ENCODE results near the gene DPH2.

DPH2 gene

DNA sequence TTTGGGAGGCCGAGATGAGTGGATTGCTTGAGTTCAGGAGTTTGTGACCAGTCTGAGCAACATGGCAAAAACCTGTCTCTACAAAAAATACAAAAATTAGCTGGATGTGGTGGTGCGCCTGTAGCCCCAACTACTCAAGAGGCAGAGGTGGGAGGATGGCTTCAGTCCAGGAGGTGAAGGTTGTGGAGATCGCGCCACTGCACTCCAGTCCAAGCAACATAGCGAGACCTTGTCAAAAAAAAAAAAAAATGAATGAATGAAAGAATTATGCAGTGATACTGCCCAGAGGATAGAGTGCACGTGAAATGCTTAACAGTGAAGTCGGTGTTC is 429 bp upstream of the DPH2 start:
- no peak for DNase-seq (ENCODE audit: low read depth in 2 of 2)

DNA sequence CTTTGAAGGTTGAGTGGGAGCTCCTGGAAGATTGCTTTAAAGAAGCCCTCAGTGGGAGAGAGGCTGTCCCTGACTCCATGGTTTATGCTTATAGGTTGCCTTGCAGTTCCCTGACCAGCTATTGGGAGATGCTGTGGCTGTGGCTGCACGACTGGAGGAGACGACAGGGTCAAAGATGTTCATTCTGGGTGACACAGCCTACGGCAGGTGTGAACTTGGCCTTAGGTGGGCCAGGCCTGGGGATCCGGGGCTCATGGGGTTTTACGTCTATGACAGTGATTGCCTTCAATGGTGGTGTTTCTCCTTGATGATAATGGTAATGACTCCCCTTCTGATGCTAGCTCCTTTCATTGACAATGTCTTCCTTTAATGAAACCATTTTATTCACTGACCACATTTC is 692 bp downstream of the DPH2 start:
- DNase-seq (ENCODE audit: low read depth in 2 of 2): no peak

DNA sequence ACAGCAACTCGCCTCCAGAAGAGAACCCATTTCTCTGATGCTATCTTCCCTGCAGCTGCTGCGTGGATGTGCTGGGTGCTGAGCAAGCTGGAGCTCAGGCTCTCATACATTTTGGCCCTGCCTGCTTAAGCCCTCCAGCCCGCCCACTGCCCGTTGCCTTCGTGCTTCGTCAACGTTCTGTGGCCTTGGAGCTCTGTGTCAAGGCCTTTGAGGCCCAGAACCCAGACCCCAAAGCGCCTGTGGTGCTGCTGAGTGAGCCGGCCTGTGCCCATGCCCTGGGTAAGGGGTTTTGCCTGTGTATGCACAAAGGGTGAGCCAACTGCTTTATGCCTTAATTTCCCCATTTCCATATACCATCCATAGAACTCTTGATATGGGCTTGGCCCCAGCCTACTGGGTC is 1.1 kb downstream of the DPH2 start:
- no peak for DNase-seq (ENCODE audit: low read depth in 2 of 2)

DNA sequence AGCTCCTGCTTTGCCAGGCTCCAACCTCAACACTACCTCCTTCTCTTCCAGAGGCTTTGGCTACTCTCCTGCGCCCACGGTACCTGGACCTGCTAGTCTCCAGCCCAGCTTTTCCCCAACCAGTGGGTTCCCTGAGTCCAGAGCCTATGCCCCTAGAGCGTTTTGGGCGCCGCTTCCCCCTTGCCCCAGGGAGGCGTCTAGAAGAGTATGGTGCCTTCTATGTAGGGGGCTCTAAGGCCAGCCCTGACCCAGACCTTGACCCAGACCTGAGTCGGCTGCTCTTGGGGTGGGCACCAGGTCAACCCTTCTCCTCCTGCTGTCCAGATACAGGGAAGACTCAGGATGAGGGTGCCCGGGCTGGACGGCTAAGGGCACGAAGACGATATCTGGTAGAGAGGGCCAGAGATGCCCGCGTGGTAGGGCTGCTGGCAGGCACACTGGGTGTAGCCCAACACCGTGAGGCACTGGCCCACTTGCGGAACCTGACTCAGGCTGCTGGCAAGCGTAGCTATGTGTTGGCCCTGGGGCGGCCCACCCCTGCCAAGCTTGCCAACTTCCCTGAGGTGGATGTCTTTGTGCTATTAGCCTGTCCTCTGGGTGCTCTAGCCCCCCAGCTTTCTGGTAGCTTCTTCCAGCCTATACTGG is 1.6 kb downstream of the DPH2 start:
- DNase-seq (ENCODE audit: low read depth in 2 of 2): no peak

DNA sequence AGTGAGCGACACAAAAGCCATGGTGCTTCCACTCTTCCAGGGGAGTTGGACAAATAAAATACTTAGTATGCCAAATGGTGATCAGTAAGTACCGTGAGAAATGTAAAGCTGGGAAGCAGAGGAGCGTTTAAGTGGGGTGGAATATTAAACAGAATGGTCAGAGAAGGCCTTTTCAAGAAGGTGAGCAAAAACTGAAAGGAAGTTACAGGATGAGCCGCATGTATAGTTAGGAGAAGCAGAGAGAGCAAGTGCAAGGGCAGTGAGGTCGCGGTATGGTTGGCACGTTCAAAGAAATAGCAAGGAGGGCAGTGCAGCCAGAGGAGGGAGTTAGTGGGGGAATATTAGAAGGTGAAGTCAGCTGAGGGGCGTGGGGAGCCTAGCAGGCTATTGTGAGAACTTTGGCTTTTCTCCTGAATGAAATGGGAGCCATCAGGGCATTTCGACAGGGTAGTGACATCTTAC is 4.2 kb downstream of the DPH2 start:
- no peak for DNase-seq (ENCODE audit: low read depth in 2 of 2)

DNA sequence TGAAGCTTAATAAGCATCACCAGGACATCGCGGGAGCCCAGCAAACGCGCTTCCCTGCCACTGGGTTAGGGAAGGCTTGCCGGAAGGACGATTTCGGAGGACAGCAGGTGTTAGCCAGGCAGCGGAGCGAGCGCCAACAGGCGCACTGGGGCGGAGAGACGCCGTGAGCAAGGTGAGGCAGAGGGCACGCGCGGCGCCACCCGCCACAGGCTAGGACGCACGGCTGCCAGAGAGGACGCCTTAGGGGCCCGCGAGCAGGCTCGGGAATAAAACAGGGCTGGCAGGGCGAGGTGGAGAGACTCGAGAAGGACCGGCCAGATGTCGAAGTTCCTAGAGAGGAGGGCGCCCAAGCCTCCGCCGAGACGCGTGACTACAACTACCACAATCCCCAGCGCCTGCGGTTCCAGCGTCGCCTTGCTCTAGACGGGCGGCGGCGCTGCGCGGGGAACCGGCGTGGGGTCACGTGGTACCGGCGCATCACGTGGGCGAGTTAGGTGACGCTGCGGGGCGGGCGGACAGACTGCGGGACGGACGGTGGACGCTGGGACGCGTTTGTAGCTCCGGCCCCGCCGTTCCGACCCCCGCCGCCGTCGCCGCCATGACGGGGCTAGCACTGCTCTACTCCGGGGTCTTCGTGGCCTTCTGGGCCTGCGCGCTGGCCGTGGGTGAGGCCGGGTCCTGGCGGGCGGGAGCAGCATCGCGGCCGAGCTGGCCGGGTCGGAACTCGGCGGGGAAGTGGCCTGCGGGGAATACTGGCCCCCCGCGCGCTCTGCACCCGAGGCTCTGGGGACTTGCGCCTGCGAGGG is 4.8 kb downstream of the DPH2 start, which contains the start of gene ATP6V0B:
ATP6V0B (plus strand) TSS at position 518 of the 806 bp plus-strand sequence; CDS start at position 599, 81 bp downstream.
- DNase-seq (ENCODE audit: low read depth in 2 of 2): peak; percentile 91 to 97

DNA sequence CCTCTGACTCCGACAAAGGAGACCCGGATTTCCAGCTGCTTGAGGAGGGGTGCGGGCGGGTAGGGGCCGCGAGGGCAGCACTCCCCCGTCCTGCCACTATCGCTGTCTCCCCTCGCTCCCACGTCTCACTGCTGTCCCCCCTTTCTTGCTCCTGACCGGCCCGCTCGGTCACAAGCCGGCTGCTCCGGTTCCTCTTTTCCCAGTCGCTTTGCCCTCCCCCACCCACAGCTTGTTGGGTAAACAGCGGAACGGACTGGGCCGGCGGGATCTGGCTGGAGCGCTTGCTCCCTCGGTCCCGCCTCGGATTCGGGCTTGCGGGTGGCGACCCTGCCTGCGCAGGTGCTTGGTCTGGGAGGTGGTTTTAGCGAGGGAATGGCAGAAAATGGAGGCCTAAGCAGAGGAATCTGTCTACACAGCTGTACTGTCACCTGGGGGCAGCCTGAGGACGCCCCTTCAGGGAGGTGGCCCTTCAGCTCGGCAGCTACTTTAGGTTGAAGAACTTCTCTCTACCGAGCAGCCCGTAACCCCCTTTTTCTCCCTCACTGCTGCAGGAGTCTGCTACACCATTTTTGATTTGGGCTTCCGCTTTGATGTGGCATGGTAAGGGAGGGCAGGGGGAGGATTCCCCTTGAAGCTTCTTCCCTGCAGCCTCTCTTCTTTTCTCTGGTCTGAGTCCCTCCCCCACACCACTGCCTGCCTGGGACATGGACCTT is 5.6 kb downstream of the DPH2 start:
- DNase-seq (ENCODE audit: low read depth in 2 of 2): no peak

DNA sequence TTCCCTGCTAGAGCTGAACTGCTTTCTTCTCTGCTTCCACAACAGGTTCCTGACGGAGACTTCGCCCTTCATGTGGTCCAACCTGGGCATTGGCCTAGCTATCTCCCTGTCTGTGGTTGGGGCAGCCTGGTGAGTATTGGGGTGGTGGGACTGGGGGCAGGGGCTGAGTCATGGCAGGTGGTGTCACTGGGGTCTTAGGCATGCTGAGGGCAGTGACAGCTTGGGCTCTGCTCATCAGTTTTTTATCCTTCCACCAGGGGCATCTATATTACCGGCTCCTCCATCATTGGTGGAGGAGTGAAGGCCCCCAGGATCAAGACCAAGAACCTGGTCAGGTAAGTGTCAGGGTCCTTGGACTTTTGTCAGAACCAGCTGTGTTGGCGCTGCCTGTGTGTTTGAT is 6.2 kb downstream of the DPH2 start:
- DNase-seq (ENCODE audit: low read depth in 2 of 2): no peak

DNA sequence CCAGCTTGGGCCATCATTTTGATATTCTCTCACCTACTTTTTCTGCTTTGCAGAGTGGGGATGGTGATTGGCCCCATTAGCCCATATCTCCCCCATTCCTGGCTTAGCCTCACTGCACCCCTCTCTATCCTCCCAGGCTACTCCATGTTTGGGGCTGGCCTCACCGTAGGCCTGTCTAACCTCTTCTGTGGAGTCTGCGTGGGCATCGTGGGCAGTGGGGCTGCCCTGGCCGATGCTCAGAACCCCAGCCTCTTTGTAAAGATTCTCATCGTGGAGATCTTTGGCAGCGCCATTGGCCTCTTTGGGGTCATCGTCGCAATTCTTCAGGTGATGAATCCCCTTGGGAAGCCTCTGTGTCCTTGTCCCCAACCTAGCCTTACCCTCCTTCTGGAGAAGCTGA is 7.1 kb downstream of the DPH2 start:
- no peak for DNase-seq (ENCODE audit: low read depth in 2 of 2)

DNA sequence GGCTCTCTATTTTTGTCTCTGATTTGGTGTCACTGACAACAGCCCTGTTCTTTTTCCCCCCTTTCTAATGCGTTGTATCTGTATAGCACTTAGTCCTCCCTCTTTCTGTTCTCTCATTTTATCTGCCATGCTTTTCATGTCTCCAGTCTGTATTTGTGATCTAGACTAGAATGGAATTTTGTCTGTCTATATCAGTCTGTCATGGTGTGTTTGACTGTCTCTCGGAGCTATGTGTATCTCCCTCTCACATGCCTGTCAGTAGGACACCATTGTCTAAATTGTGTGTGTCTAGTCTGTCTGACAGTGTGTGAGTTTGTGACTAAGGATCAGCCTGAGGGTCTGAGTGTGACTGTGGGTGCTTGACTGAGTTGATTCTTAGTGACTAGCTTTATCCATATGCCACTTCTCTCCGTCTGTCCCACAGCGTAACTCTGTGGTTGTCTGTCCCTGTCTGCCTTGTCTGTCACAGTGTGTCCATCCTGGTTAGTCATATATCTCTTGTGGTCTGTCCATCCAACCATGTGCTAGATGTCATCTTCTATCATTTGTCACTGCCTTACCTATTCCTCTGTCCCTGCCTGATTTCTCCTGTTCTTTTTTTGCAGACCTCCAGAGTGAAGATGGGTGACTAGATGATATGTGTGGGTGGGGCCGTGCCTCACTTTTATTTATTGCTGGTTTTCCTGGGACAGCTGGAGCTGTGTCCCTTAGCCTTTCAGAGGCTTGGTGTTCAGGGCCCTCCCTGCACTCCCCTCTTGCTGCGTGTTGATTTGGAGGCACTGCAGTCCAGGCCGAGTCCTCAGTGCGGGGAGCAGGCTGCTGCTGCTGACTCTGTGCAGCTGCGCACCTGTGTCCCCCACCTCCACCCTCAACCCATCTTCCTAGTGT is 7.8 kb downstream of the DPH2 start:
- DNase-seq (ENCODE audit: low read depth in 2 of 2): no peak

DNA sequence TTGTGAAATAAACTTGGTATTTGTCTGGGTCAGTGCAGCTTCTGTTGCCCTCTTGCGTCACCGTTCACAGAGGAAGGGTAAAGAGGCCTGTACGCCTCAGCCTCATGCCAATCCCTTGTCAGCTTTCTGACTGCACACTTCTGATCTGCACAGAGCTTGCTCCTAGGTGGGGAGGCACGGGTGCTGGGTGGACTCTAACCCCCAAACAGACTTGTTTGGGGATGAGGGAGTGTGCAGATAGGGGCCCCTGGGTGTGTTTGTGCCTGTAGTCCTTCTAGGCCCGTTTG is 8.4 kb downstream of the DPH2 start:
- DNase-seq (ENCODE audit: low read depth in 2 of 2): no peak

DNA sequence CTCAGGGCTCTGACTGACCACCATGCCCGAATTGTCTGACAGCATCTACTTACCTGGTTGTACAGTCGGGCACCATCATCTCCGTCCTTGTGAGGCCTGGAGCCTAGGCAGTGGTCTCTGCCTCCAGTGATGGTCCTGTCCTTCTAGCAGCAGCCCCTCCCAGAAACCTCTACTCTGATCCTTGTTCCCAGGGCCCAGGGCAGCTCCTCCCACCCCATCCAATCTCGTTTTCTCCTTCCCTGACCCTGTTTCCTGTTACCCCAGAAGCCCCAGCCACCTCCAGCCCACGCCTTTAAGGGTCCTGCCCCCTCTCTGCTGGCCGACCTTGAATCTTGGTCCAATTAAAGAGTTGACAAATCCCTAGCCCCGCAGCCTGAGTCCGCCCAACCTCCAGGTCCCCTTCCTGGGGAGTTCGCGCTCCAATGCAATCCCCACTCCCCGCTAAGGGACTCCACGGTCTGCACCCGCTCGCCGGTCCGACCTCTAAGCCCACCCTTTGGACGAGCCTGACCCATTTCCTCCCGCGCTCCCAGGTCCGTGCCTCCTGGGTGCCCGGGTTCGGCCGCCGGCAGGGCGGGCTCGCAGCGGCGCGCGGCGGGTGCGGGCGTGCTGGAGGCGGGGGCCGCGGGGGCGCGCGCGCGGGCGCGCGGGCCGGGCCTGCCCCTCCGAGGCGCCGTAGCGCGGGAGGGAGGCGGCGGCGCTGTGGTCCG is 8.9 kb downstream of the DPH2 start, which contains the start of gene B4GALT2:
B4GALT2 (plus strand) TSS at position 660 of the 710 bp plus-strand sequence. CDS start 1,951 bp downstream, outside the sequence.
- DNase-seq (ENCODE audit: low read depth in 2 of 2): no peak

DNA sequence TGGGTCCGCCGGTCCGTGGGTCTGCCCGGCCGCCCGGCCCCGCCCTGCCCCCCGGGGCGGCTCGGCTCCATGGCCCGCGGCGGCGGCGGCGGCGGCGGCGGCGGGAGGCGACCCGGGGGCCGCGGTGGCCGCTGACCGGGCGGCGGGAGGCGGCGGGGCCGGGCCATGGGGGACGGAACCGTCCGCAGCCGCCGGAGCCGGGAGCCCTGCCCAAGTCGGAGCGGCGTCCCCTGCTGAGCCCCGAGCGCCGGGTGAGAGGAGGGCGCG is 9.4 kb downstream of the DPH2 start:
- no peak for DNase-seq (ENCODE audit: low read depth in 2 of 2)

DNA sequence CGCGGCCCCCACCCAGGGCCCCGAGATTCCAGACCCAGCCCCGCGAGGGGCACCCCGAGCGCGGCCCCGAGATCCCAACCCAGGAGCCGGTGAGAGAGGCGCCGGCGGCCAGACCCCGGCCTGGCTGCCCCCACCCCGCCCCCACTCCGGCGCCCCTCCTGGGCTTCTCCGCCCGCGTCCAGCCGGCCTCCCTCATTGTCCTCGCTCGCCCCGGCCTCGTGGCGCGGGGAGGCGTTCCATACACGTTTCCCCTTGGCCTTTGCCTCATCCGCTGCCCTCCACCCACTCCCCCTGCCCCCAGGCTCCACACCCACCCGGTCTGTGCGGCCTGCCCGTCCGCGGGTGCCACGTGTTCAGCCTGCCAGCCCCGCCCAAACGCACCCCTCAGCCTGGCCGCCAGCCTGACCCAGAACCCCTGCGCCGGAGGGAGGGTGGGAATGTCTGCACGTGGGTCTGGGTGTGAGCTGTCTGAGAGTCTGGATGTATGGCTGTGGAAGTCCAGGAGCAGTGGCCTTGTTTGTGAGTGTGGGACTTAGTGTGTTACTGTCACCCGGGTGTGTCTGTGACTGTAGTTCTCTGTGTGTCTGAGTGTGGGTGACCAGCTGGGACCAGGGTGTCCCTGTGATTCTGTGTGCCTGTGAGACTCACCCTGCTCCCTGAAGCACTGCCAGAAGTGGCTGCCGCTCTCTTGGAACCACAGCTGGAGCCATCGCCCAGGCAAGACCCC is 9.9 kb downstream of the DPH2 start:
- DNase-seq (ENCODE audit: low read depth in 2 of 2): no peak

DNA sequence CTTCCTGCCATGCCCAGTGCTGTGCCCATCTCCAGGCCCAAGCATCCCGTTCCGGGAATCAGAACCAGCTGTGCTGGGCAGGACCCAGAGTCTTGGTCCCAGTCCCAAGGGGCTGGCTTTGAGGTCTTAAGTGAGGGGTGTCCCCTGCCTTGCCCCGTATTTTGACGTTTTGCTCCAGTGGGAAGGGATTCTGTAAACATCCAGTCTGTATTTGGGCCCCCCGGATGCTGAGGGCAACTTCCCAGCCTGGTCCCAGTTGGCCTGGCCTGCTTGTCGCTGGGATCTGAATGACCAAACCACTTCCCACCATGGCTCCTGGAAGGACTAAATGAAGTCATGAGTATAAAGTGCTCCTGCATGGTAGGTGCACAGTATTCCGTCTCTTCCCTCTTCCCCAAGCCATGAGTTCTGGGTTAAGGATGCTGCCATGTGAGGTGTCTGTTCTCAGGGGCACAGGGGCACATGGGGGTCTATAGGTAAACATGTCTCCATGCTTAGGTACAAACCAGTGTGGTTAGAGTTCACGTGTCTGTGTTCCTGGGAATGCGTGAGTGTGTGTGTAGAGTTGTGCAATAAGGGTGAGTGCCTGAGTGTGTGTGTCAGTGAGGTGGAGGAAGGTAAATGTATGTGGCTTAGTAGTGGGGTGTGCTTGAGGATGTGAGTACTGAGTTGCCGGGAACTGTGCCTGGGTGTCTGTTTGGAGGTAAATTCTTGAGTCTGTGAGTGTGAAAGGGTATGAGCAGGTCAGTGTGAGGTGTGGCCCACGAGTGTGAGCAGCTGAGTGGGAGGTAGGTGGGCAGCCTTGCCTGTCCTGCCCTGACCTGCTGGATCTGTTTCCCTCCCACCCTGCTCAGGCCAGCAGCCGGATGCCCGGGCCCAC is 10.7 kb downstream of the DPH2 start:
- DNase-seq (ENCODE audit: low read depth in 2 of 2): no peak

DNA sequence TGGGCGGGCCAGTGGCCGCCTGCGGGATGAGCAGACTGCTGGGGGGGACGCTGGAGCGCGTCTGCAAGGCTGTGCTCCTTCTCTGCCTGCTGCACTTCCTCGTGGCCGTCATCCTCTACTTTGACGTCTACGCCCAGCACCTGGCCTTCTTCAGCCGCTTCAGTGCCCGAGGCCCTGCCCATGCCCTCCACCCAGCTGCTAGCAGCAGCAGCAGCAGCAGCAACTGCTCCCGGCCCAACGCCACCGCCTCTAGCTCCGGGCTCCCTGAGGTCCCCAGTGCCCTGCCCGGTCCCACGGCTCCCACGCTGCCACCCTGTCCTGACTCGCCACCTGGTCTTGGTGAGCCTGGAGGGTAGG is 11.3 kb downstream of the DPH2 start:
- no peak for DNase-seq (ENCODE audit: low read depth in 2 of 2)

DNA sequence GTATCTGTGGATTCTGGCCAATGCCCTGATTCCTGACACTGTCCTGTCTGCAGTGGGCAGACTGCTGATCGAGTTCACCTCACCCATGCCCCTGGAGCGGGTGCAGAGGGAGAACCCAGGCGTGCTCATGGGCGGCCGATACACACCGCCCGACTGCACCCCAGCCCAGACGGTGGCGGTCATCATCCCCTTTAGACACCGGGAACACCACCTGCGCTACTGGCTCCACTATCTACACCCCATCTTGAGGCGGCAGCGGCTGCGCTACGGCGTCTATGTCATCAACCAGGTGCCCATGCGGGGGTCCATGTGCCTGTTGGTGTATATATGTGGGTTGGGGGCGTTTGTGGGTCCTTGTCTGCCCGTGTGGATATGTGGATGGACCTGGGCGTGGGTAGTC is 11.8 kb downstream of the DPH2 start:
- no peak for DNase-seq (ENCODE audit: low read depth in 2 of 2)

DNA sequence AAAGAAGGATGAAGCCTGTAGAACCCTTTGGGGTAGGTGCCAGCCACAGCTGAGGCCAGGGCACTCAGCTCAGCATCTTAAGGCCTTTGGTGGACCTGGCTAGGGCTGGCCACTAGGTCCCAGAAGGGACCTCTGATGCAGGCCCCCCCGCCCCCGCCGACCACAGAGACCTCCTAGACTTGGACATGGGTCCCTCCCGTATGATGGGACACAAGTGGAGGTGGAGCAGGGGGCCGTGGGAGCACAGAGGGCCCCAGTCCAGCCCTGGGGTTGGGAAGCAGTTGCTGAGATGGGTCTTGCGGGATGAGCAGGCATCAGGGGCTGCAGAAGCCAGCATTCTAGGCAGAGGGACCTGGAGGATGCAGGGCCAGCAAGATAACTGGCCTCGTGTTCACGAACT is 12.4 kb downstream of the DPH2 start:
- DNase-seq (ENCODE audit: low read depth in 2 of 2): no peak

DNA sequence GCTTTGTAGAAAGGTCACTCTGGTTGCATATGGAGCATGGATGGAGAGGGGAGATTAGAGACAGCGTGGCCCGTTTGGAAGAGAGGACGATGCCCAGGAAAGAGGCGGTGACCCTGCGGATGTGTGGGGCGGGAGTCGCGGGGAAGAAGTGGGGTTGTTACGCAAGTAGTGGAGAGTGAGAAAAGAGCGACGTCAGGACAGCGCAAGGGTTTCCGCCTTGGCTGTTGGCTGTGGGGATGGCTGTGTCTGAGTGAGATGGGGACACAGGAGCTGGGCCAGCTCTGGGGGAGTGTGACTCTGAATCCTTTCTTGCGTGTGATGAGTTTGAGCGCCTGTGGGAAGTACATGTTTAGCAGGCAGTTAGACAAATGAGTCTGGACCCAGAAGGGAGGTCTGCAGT is 13.0 kb downstream of the DPH2 start:
- no peak for DNase-seq (ENCODE audit: low read depth in 2 of 2)
